Type B pancreatic cell (in vitro differentiated cells): ENCODE measurements around the gene TXNL4B. TPM values are rescaled to one million over a fixed set of nuclear protein-coding genes. Genes with fewer than 3 reads are reported as not detected.

Experiments used
- DNase-seq: peaks from one replicate; pipeline ENCODE4 v3.0.0; 2021; ENCODE audit warnings: mixed read lengths; ENCODE audit not compliant: unreplicated experiment; ENCODE audit errors: extremely low spot score
- H3K27ac Mint-ChIP-seq: 2 replicates; pipeline ENCODE4 v1.8.0; 2021; ENCODE audit warnings: mild to moderate bottlenecking, mixed read lengths
- H3K27me3 Mint-ChIP-seq: 2 replicates; pipeline ENCODE4 v1.8.0; 2021; ENCODE audit warnings: mixed read lengths
- H3K36me3 Mint-ChIP-seq: 2 replicates; pipeline ENCODE4 v1.8.0; 2021; ENCODE audit warnings: mixed read lengths
- H3K4me1 Mint-ChIP-seq: one replicate; pipeline ENCODE4 v1.8.0; 2021; ENCODE audit warnings: mixed read lengths; ENCODE audit not compliant: unreplicated experiment
- H3K4me3 Mint-ChIP-seq: 2 replicates; pipeline ENCODE4 v1.8.0; 2021; ENCODE audit warnings: mild to moderate bottlenecking, mixed read lengths
- H3K9me3 Mint-ChIP-seq: 2 replicates; pipeline ENCODE4 v1.8.0; 2021; ENCODE audit warnings: mixed read lengths
- CTCF ChIP-seq: fragments of 200-600 bp; sonication (generic); conservative IDR thresholded peaks from 2 replicates; pipeline ENCODE4 v1.5.0; 2021; ENCODE audit warnings: antibody characterized with exemption, mild to moderate bottlenecking
- total RNA-seq: library from RNA; stranded (reverse); gene quantifications from 2 replicates; pipeline ENCODE4 v1.2.1, GENCODE V29; 2021; ENCODE audit warnings: low replicate concordance

TXNL4B gene
- total RNA-seq, 1 donor from 2014 or later, result 17.8 TPM

- H3K4me3 Mint-ChIP-seq, result no peak overlapping the region
- no peak overlapping the region for H3K27ac Mint-ChIP-seq
- no peak for TF ChIP-seq CTCF
- H3K9me3 Mint-ChIP-seq, result no peaks in the 10 kb centered on the region
- H3K4me1 Mint-ChIP-seq, result no peaks in the 10 kb centered on the region
- no peaks in the 10 kb centered on the region for H3K36me3 Mint-ChIP-seq
- H3K27me3 Mint-ChIP-seq, result no peaks in the 10 kb centered on the region
- no peak for DNase-seq
These were observed 41.1 kb upstream of the TXNL4B start for GRCh38 chr16:72134507-72134906.

- Mint-ChIP-seq H3K27ac (no peak overlapping the region), H3K36me3 (no peaks in the 10 kb centered on the region), H3K4me3 (no peak overlapping the region), H3K27me3 (no peaks in the 10 kb centered on the region), H3K4me1 (no peaks in the 10 kb centered on the region), H3K9me3 (no peaks in the 10 kb centered on the region)
- DNase-seq, result no peak
- no peak for TF ChIP-seq CTCF
These were observed 39.3 kb upstream of the TXNL4B start for GRCh38 chr16:72132726-72133125.

GRCh38 chr16:72131036-72131435 lies 37.6 kb upstream of the TXNL4B start:
- H3K27me3 Mint-ChIP-seq, result no peaks in the 10 kb centered on the region
- no peaks in the 10 kb centered on the region for H3K9me3 Mint-ChIP-seq
- peak; percentile 27 for DNase-seq
- H3K4me1 Mint-ChIP-seq, result peaks cover 8% of the 10 kb centered on the region
- TF ChIP-seq CTCF, result no peak
- no peaks in the 10 kb centered on the region for H3K36me3 Mint-ChIP-seq
- no peak overlapping the region for H3K27ac Mint-ChIP-seq
- H3K4me3 Mint-ChIP-seq, result no peak overlapping the region

GRCh38 chr16:72129976-72130656 lies 36.7 kb upstream of the TXNL4B start:
- H3K4me1 Mint-ChIP-seq, result peaks cover 14% of the 10 kb centered on the region
- DNase-seq, result peak; percentile 53

DNA sequence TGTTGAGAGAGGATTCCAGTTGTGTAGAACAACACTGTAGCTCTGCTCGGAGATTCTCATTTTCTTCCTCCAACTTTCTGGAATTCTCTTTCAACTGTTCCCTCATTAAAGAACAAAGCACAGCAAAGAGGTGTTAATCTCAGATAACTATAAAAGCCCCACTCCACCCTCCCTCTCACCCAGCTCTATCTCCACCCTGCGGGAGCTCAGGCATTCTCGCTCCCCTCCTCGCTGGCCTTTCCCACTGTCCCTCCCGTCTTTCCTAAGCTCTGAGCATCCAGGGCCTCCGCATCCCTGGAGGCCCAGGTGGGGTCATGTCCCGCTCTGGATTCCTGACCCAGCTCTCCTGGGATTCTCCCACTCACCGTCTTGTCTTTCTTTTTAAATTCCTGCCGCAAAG lies 35.3 kb upstream of the TXNL4B start:
- Mint-ChIP-seq H3K27ac (no peak overlapping the region), H3K9me3 (no peaks in the 10 kb centered on the region), H3K36me3 (no peaks in the 10 kb centered on the region), H3K4me3 (no peak overlapping the region), H3K27me3 (no peaks in the 10 kb centered on the region), H3K4me1 (peaks cover 19% of the 10 kb centered on the region)
- TF ChIP-seq CTCF, result no peak
- peak; percentile 48 for DNase-seq

More at GRCh38 chr16:72129976-72130656, 36.7 kb upstream of the TXNL4B start:
- no peaks in the 10 kb centered on the region for H3K27me3 Mint-ChIP-seq
- no peak for TF ChIP-seq CTCF
- no peaks in the 10 kb centered on the region for H3K9me3 Mint-ChIP-seq
- H3K36me3 Mint-ChIP-seq, result no peaks in the 10 kb centered on the region
- no peak overlapping the region for H3K4me3 Mint-ChIP-seq
- H3K27ac Mint-ChIP-seq, result no peak overlapping the region

- no peaks in the 10 kb centered on the region for H3K27me3 Mint-ChIP-seq
- H3K4me1 Mint-ChIP-seq, result peaks cover 19% of the 10 kb centered on the region
- no peaks in the 10 kb centered on the region for H3K36me3 Mint-ChIP-seq
- no peak overlapping the region for H3K27ac Mint-ChIP-seq
- no peak overlapping the region for H3K4me3 Mint-ChIP-seq
- no peak for TF ChIP-seq CTCF
- DNase-seq, result no peak
- no peaks in the 10 kb centered on the region for H3K9me3 Mint-ChIP-seq
These were observed 33.0 kb upstream of the TXNL4B start for GRCh38 chr16:72126429-72126765.
